Measurements from ENCODE around the gene RHOB.
"Not testable (repeated sequence)": the region's sequence is repeated elsewhere in the genome, so short reads cannot be mapped to it uniquely, and the experiment has no call there.

The RHOB gene

GRCh38 chr2:20422402-20423271, 24.2 kb upstream of the RHOB start:
- DNase-seq (ENCODE audit: low read depth, low spot score), result no peak

GRCh38 chr2:20423359-20423758, 23.5 kb upstream of the RHOB start:
- DNase-seq (ENCODE audit: low read depth, low spot score), result no peak

DNA sequence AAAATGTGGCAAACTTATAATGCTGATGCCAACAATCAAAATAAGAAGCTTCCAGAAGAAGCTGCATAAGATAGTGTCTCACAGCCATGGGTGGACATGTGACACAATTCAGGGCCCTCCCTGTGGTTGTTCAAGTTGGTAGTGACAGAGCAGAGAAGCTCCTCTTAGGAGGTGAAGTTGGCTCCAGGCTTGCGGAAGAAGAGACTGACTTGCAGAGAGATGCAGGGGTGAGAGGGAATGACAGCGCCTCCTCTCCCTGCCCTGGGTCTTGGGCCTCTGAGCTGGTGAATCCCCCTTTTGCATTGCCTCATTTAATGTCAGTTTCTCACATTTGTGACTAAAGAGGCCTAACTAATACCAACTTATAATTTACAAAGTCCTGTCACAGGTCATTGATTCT, 23.0 kb upstream of the RHOB start:
- DNase-seq (ENCODE audit: low read depth, low spot score), result no peak

GRCh38 chr2:20424300-20425290, 22.3 kb upstream of the RHOB start:
- no peak for DNase-seq (ENCODE audit: low read depth, low spot score)

DNA sequence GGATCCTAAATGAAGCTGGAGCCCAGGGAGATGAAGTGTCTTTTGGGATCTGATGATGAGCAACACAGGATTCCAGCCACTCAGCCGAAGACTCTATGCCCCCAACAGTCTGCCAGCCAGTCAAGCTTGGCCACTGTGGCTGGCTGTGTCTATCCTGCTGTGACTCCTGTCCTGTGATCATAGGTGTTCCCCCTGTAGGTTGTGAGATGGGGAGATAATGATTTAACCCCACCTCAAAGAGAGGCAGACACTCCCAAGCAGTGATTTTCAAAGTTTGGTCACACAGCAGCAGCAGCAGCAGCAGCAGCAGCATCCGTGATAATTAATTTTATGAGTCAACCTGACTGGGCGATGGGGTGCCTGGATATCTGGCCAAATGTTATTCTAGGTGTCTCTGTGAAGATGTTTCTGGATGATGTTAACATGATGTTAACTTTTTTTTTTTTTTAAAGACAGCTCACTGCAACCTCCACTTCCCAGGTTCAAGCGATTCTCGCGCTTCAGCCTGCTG, 21.4 kb upstream of the RHOB start:
- no peak for DNase-seq (ENCODE audit: low read depth, low spot score)

- no peak for DNase-seq (ENCODE audit: low read depth, low spot score)
Measured at GRCh38 chr2:20425884-20426283, 21.0 kb upstream of the RHOB start.

DNA sequence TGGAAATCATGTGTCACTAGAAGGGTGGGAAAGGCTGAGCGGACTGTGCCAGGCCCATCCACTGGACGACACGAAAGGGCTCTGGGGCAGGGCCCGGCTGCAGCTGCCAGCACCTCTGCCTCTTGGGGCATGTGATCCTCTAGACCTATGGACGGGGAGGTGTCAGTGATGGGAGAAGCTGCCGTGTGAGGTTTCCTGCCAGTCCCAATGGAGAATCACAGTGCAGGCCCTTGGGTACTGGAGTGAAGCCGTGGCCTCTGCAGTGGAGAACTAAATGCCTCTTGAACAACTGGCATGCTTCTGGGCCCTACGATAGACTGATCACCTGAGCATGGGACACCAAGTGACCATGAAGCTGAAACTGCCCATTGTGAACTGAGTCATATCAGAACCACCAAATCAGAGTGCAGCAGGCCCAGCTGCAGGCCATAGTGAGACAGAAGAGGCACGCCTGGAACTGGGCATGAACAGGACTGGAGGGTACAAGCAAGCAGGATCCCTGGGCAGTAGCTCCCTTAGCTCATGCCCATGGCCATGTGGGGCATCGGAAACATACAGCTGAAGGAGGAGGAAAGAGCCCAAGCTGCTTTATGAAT, 18.8 kb upstream of the RHOB start:
- DNase-seq (ENCODE audit: low read depth, low spot score), result no peak

- DNase-seq (ENCODE audit: low read depth, low spot score), result no peak
Measured at GRCh38 chr2:20428717-20429490, 18.0 kb upstream of the RHOB start.

- no peak for DNase-seq (ENCODE audit: low read depth, low spot score)
Measured at GRCh38 chr2:20429528-20429927, 17.3 kb upstream of the RHOB start.

- DNase-seq (ENCODE audit: low read depth, low spot score), result no peak
Measured at GRCh38 chr2:20430035-20430434, 16.8 kb upstream of the RHOB start.

- no peak for DNase-seq (ENCODE audit: low read depth, low spot score)
Measured at GRCh38 chr2:20430461-20431300, 16.2 kb upstream of the RHOB start.

DNA sequence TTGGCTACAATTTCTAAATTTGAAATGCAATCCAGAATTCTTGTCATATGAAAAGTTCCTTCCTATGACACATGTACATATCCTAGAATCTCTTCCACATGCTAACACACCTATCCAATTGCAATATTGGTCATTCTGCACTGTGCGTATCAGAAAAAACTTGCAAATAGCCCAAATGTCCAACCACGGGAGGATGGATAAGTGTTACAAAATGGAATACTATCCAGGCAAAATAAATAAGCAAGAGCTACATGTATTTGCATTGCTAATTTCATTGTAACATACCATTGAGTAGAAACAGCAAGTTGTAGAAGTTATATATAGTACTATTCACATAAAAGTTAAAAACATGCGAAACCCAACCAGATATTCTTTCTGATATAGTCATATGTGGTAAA, 15.6 kb upstream of the RHOB start:
- DNase-seq (ENCODE audit: low read depth, low spot score), result no peak

GRCh38 chr2:20431772-20432171, 15.1 kb upstream of the RHOB start:
- DNase-seq (ENCODE audit: low read depth, low spot score), result no peak

DNA sequence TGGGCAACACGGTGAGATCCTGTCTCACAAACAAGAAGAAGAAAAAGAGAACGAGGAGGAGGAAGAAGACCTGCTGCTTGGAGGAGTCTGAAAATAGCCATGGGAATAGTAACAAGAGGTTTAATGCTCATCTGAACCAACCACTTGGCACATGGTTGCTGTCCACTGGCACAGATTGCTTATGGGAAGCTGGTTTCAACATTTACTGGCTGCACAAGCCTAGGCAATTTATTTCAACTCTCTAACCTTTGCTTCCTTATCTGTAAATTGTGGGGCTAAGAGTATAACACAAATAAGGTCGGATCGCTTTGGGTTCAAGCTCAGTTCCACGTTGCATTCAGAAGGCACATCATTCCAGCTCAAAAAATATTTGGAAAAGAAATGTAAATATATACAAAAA, 14.2 kb upstream of the RHOB start:
- DNase-seq (ENCODE audit: low read depth, low spot score), result no peak

DNA sequence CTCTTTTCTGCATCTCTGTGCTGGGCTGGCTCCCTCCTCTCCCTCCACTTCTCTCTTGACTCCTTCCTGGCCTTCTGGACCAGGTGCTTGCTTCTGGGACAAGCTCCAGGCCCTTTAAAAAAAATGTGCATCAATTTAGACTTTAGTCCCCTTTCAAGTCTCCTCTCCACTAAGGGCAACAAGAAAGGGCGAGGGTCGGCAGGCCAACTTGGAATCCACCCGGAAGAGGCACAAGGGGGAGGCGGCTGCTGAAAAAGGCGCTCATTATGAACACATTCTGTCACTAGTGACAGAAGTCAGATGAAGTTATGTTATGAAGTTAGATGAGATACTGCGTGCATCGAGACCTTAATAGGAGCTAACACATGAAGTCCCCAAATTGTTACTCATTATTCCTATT, 13.6 kb upstream of the RHOB start:
- no peak for DNase-seq (ENCODE audit: low read depth, low spot score)

DNA sequence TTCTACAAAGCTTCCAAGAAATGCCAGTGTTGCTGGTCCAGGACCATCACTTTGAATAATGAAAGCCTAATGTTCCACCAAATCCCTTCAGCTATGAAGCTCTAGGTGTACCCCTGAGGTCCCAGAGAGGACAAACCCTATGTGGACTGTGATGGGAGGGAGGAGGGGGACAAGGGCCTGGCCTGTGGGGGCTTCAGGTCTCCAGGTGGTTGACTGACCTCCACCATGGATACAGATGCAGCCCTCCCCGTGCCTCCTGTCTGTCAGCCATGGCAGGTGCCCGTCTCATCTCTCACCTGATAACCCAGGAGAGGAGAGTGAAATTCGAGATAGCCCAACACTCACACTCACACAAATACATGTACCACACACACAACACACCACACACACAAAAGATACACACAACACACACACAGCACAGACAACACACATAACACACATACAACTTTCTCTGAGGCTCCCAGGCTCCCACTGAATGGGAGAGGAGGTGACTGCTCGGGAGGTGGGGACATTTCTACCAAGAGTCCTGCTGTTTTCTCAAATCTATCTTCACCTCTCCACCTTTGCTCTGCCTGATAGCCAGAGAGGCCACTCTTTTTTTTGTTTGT, 12.8 kb upstream of the RHOB start:
- no peak for DNase-seq (ENCODE audit: low read depth, low spot score)

- DNase-seq (ENCODE audit: low read depth, low spot score), result no peak
Measured at GRCh38 chr2:20434588-20435294, 12.1 kb upstream of the RHOB start.

DNA sequence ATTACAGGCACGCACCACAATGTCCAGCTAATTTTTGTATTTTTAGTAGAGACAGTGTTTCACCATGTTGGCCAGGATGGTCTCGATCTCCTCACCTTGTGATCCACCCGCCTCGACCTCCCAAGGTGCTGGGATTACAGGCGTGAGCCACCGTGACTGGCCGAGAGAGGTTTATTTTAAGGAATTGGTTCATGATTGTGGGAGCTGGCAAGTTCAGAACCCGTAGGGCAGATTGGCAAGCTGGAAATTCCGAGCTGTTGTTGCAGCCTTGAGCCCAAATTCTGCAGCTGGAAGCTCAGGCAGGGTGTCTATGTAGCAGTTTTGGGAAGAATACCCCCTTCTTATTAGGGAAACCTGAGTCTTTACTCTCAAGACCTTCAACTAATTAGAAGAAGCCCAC, 11.4 kb upstream of the RHOB start:
- not testable (repeated sequence) for DNase-seq (ENCODE audit: low read depth, low spot score)
